WTC11 (cell line): ENCODE measurements around the gene AVL9. TPM values are rescaled to one million over a fixed set of nuclear protein-coding genes. Genes with fewer than 3 reads are reported as not detected.
"Not testable (repeated sequence)": the region's sequence is repeated elsewhere in the genome, so short reads cannot be mapped to it uniquely, and the experiment has no call there.

ENCODE experiments used
- ATAC-seq: fragments of 200-7000 bp; cut with Tn5 transposase; 2 replicates; pipeline ENCODE4 v1.10.0; 2021; ENCODE audit warnings: mild to moderate bottlenecking, moderate library complexity
- CTCF ChIA-PET: fragments of 300-600 bp; sonication (Branson Sonifier 250); formaldehyde crosslinking; loops from one replicate; lab custom pipeline; 2021; ENCODE audit warnings: antibody characterized with exemption; lab: Charles Lee
- POLR2A ChIA-PET: fragments of 350-600 bp; sonication (Branson Sonifier 250); formaldehyde crosslinking; loops from one replicate; lab custom pipeline; 2021; ENCODE audit warnings: antibody characterized with exemption; lab: Charles Lee
- DNase-seq: peaks from one replicate; pipeline ENCODE4 v3.0.0; 2021; ENCODE audit warnings: low spot score
- H3K27ac Mint-ChIP-seq: 2 replicates; pipeline ENCODE4 v1.8.0; 2021; ENCODE audit warnings: mixed read lengths
- H3K27me3 Mint-ChIP-seq: 2 replicates; pipeline ENCODE4 v1.8.0; 2021; ENCODE audit warnings: low read depth, mild to moderate bottlenecking, moderate library complexity, mixed read lengths
- H3K36me3 Mint-ChIP-seq: 2 replicates; pipeline ENCODE4 v1.8.0; 2021; ENCODE audit warnings: mixed read lengths
- H3K4me1 Mint-ChIP-seq: 2 replicates; pipeline ENCODE4 v1.8.0; 2022; ENCODE audit warnings: mixed read lengths
- H3K4me3 Mint-ChIP-seq: 2 replicates; pipeline ENCODE4 v1.8.0; 2021; ENCODE audit warnings: mild to moderate bottlenecking, moderate library complexity, mixed read lengths
- H3K9me3 Mint-ChIP-seq: 2 replicates; pipeline ENCODE4 v1.8.0; 2021; ENCODE audit warnings: mixed read lengths
- CBFB ChIP-seq: sonication (generic); formaldehyde crosslinking; IDR thresholded peaks from 2 replicates; pipeline ENCODE4 v1.8.1; 2022; ENCODE audit warnings: mild to moderate bottlenecking, low read depth, missing genetic modification reagents
- CREM ChIP-seq: sonication (generic); formaldehyde crosslinking; IDR thresholded peaks from 2 replicates; pipeline ENCODE4 v1.8.1; 2022; ENCODE audit warnings: mild to moderate bottlenecking, missing genetic modification reagents, moderate library complexity
- JUN ChIP-seq: sonication (generic); formaldehyde crosslinking; IDR thresholded peaks from 2 replicates; pipeline ENCODE4 v1.8.0; 2023; ENCODE audit warnings: mild to moderate bottlenecking, missing genetic modification reagents
- NR2C2 ChIP-seq: sonication (generic); formaldehyde crosslinking; IDR thresholded peaks from 2 replicates; pipeline ENCODE4 v1.8.0; 2022; ENCODE audit warnings: mild to moderate bottlenecking, missing genetic modification reagents
- SMAD4 ChIP-seq: sonication (generic); formaldehyde crosslinking; IDR thresholded peaks from 2 replicates; pipeline ENCODE4 v1.8.0; 2022; ENCODE audit warnings: mild to moderate bottlenecking, missing genetic modification reagents
- TCF7 ChIP-seq: sonication (generic); formaldehyde crosslinking; IDR thresholded peaks from 2 replicates; pipeline ENCODE4 v1.8.0; 2022; ENCODE audit warnings: mild to moderate bottlenecking, low read depth, missing genetic modification reagents, moderate library complexity
- ZNF219 ChIP-seq: sonication (generic); formaldehyde crosslinking; IDR thresholded peaks from 2 replicates; pipeline ENCODE4 v1.8.0; 2023; ENCODE audit warnings: missing genetic modification reagents, mild to moderate bottlenecking, borderline replicate concordance
- ZNF416 ChIP-seq: fragments of 250-450 bp; sonication (Bioruptor Pico); IDR thresholded peaks from 2 replicates; pipeline ENCODE4 v1.9.0; 2021; ENCODE audit warnings: mild to moderate bottlenecking, inconsistent platforms
- total RNA-seq: library from RNA; stranded (reverse); gene quantifications from 3 replicates; pipeline ENCODE4 v1.2.3, GENCODE V29; 2021
- TF ChIP-seq, protein P1 (sequence below): fragments of 250-450 bp; sonication (Bioruptor Pico); IDR thresholded peaks from 2 replicates; pipeline ENCODE4 v1.9.0; 2021; ENCODE audit warnings: mild to moderate bottlenecking
- TF ChIP-seq, protein P2 (sequence below): fragments of 250-450 bp; sonication (Bioruptor Pico); conservative IDR thresholded peaks from 2 replicates; pipeline ENCODE4 v1.9.0; 2021; ENCODE audit warnings: mild to moderate bottlenecking
- TF ChIP-seq, protein P3 (sequence below): sonication (generic); formaldehyde crosslinking; IDR thresholded peaks from 2 replicates; pipeline ENCODE4 v1.8.1; 2023; ENCODE audit warnings: mild to moderate bottlenecking, missing genetic modification reagents
- TF ChIP-seq, protein P4 (sequence below): sonication (generic); formaldehyde crosslinking; IDR thresholded peaks from 2 replicates; pipeline ENCODE4 v1.8.1; 2023; ENCODE audit warnings: mild to moderate bottlenecking, missing genetic modification reagents, moderate library complexity
- TF ChIP-seq, protein P5 (sequence below): sonication (generic); formaldehyde crosslinking; IDR thresholded peaks from 2 replicates; pipeline ENCODE4 v1.8.1; 2023; ENCODE audit warnings: mild to moderate bottlenecking, moderate library complexity, missing genetic modification reagents
- TF ChIP-seq, protein P6 (sequence below): sonication (generic); formaldehyde crosslinking; IDR thresholded peaks from 2 replicates; pipeline ENCODE4 v1.8.0; 2023; ENCODE audit warnings: missing genetic modification reagents, mild to moderate bottlenecking, borderline replicate concordance

AVL9 gene
- total RNA-seq, 1 experiment from 2014 or later: 55.6 TPM

DNA sequence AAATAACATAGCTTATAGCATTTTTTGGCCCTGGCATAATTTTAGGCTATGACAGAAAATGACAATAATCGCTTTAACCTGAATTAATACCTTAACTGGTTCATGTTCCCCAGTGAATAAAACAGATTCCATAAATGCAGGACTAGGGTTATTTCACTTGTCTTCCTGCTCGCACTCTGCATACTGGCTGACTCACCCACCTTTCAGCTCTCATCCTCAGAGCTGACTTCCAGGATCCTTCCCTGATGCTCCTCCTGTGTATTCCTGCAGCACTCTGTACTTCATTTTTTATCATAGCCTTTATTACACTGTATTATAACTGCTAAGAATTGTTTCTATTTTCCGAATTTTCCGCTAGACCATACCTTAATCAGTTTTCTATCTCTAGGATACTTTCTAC is 123.7 kb downstream of the AVL9 start:
- Mint-ChIP-seq H3K27me3 (no peaks in the 10 kb centered on the region), H3K36me3 (no peaks in the 10 kb centered on the region; the same call in 1 of the 2 replicates), H3K27ac (no peak overlapping the region), H3K4me3 (no peak overlapping the region), H3K9me3 (no peaks in the 10 kb centered on the region), H3K4me1 (peaks cover 23% of the 10 kb centered on the region)
- POLR2A ChIA-PET: no interaction called here
- TF ChIP-seq NR2C2 (CRISPR knock-in tag) (no peak), CBFB (CRISPR knock-in tag) (no peak), ZNF219 (CRISPR knock-in tag) (no peak), ZNF416 (CRISPR knock-in tag) (no peak), SMAD4 (CRISPR knock-in tag) (no peak), JUN (no peak), TCF7 (CRISPR knock-in tag) (no peak), CREM (no peak)
- TF ChIP-seq, protein P1, sequence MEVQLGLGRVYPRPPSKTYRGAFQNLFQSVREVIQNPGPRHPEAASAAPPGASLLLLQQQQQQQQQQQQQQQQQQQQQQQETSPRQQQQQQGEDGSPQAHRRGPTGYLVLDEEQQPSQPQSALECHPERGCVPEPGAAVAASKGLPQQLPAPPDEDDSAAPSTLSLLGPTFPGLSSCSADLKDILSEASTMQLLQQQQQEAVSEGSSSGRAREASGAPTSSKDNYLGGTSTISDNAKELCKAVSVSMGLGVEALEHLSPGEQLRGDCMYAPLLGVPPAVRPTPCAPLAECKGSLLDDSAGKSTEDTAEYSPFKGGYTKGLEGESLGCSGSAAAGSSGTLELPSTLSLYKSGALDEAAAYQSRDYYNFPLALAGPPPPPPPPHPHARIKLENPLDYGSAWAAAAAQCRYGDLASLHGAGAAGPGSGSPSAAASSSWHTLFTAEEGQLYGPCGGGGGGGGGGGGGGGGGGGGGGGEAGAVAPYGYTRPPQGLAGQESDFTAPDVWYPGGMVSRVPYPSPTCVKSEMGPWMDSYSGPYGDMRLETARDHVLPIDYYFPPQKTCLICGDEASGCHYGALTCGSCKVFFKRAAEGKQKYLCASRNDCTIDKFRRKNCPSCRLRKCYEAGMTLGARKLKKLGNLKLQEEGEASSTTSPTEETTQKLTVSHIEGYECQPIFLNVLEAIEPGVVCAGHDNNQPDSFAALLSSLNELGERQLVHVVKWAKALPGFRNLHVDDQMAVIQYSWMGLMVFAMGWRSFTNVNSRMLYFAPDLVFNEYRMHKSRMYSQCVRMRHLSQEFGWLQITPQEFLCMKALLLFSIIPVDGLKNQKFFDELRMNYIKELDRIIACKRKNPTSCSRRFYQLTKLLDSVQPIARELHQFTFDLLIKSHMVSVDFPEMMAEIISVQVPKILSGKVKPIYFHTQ (CRISPR knock-in tag): no peak
- TF ChIP-seq, protein P2, sequence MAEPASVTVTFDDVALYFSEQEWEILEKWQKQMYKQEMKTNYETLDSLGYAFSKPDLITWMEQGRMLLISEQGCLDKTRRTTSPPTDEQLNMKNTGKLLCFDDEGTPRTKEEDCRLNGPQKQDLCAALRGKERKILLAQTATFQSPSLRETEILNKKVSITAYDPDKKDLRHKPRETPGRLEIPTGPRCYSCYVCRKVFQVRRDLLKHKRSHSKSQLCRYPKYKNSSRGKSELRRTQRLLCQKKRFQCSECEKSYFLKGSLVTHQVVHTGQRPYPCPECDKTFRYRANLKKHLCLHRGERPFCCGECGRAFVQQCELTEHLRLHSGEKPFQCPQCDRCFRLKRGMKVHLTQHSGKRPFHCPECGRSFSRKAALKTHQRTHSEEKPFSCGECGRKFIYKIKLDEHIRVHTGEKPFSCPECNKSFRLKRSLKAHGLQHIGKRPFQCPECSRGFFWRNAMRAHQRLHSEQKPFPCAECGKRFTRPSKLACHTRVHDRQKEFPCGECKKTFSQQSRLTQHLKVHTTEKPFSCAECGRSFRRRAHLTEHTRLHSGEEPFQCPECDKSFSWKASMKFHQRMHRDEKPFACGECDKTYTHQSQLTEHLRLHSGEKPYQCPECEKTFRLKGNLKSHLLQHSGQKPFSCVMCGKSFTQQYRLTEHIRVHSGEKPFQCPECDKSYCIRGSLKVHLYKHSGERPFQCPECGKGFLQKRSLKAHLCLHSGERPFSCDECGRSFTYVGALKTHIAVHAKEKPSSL (CRISPR knock-in tag): no peak
- TF ChIP-seq, protein P3, sequence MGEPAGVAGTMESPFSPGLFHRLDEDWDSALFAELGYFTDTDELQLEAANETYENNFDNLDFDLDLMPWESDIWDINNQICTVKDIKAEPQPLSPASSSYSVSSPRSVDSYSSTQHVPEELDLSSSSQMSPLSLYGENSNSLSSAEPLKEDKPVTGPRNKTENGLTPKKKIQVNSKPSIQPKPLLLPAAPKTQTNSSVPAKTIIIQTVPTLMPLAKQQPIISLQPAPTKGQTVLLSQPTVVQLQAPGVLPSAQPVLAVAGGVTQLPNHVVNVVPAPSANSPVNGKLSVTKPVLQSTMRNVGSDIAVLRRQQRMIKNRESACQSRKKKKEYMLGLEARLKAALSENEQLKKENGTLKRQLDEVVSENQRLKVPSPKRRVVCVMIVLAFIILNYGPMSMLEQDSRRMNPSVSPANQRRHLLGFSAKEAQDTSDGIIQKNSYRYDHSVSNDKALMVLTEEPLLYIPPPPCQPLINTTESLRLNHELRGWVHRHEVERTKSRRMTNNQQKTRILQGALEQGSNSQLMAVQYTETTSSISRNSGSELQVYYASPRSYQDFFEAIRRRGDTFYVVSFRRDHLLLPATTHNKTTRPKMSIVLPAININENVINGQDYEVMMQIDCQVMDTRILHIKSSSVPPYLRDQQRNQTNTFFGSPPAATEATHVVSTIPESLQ (CRISPR knock-in tag): no peak
- TF ChIP-seq, protein P4, sequence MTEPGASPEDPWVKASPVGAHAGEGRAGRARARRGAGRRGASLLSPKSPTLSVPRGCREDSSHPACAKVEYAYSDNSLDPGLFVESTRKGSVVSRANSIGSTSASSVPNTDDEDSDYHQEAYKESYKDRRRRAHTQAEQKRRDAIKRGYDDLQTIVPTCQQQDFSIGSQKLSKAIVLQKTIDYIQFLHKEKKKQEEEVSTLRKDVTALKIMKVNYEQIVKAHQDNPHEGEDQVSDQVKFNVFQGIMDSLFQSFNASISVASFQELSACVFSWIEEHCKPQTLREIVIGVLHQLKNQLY (CRISPR knock-in tag): no peak
- TF ChIP-seq, protein P5, sequence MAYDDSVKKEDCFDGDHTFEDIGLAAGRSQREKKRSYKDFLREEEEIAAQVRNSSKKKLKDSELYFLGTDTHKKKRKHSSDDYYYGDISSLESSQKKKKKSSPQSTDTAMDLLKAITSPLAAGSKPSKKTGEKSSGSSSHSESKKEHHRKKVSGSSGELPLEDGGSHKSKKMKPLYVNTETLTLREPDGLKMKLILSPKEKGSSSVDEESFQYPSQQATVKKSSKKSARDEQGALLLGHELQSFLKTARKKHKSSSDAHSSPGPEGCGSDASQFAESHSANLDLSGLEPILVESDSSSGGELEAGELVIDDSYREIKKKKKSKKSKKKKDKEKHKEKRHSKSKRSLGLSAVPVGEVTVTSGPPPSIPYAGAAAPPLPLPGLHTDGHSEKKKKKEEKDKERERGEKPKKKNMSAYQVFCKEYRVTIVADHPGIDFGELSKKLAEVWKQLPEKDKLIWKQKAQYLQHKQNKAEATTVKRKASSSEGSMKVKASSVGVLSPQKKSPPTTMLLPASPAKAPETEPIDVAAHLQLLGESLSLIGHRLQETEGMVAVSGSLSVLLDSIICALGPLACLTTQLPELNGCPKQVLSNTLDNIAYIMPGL (CRISPR knock-in tag): no peak
- TF ChIP-seq, protein P6, sequence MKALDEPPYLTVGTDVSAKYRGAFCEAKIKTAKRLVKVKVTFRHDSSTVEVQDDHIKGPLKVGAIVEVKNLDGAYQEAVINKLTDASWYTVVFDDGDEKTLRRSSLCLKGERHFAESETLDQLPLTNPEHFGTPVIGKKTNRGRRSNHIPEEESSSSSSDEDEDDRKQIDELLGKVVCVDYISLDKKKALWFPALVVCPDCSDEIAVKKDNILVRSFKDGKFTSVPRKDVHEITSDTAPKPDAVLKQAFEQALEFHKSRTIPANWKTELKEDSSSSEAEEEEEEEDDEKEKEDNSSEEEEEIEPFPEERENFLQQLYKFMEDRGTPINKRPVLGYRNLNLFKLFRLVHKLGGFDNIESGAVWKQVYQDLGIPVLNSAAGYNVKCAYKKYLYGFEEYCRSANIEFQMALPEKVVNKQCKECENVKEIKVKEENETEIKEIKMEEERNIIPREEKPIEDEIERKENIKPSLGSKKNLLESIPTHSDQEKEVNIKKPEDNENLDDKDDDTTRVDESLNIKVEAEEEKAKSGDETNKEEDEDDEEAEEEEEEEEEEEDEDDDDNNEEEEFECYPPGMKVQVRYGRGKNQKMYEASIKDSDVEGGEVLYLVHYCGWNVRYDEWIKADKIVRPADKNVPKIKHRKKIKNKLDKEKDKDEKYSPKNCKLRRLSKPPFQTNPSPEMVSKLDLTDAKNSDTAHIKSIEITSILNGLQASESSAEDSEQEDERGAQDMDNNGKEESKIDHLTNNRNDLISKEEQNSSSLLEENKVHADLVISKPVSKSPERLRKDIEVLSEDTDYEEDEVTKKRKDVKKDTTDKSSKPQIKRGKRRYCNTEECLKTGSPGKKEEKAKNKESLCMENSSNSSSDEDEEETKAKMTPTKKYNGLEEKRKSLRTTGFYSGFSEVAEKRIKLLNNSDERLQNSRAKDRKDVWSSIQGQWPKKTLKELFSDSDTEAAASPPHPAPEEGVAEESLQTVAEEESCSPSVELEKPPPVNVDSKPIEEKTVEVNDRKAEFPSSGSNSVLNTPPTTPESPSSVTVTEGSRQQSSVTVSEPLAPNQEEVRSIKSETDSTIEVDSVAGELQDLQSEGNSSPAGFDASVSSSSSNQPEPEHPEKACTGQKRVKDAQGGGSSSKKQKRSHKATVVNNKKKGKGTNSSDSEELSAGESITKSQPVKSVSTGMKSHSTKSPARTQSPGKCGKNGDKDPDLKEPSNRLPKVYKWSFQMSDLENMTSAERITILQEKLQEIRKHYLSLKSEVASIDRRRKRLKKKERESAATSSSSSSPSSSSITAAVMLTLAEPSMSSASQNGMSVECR: no peak
- DNase-seq (no peak), ATAC-seq (peak; percentile 69)
- CTCF ChIA-PET: no interaction called here

DNA sequence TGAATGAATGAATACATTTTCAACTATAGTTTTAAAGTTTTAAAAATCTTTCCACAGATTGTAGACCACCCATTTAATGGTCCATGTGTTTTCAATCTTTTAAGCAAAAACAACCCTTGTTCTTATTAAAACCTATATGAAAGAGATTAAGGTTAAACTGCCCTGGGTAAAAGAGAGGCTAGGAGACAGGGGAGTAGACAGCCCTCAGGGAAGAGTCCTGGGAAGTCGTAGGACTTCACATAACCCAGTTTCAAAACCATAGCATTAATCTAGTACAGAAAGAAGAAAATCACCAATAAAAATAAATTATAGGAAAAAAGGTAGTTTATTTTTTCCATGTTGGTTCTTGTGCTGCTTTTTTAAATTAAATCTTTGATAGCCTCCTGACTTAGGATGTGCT is 124.1 kb downstream of the AVL9 start:
- not testable (repeated sequence) for H3K4me3 Mint-ChIP-seq

More for the DNA sequence above, 124.1 kb downstream of the AVL9 start:
- DNase-seq, H3K27ac Mint-ChIP-seq, POLR2A ChIA-PET, H3K9me3 Mint-ChIP-seq, H3K27me3 Mint-ChIP-seq, H3K36me3 Mint-ChIP-seq: not testable (repeated sequence)
- 0 out of 2 replicates have a peak, but pooled peaks have one; percentile 24 for ATAC-seq
- CTCF ChIA-PET: interaction anchor here (0.6 kb wide), 1 partner anchor 14 kb away, joined by 4 read pairs; no protein-coding TSS in a partner anchor
- peaks cover 23% of the 10 kb centered on the region for H3K4me1 Mint-ChIP-seq
